GM06990 (cell line): Measurements from ENCODE around the gene KHDRBS2.

Source experiments
- DNase-seq: peaks from one replicate; pipeline ENCODE4 v3.0.0-alpha.2; 2011; ENCODE audit not compliant: insufficient read length; ENCODE audit errors: extremely low read depth
- H3K27me3 ChIP-seq: replicated peaks from 2 replicates; pipeline ENCODE4 v1.6.0; 2011; ENCODE audit warnings: low read length; ENCODE audit not compliant: control insufficient read depth, insufficient read depth
- H3K36me3 ChIP-seq: 2 replicates; pipeline ENCODE4 v1.5.1; 2011; ENCODE audit warnings: low read length; ENCODE audit not compliant: control insufficient read depth, insufficient read depth
- H3K4me3 ChIP-seq: replicated peaks from 2 replicates; pipeline ENCODE4 v1.5.1; 2011; ENCODE audit warnings: low read depth, mild to moderate bottlenecking, control low read depth, low read length
- TF ChIP-seq, protein P1 (sequence below): IDR thresholded peaks from 2 replicates; pipeline ENCODE4 v1.5.1; 2011; ENCODE audit warnings: low read length, control low read depth, mild to moderate bottlenecking, inconsistent platforms; ENCODE audit not compliant: insufficient read depth, poor library complexity, severe bottlenecking

KHDRBS2 gene

GRCh38 chr6:61649845-61650244 lies 636.2 kb downstream of the KHDRBS2 start:
- no peaks in the 10 kb centered on the region for H3K36me3 ChIP-seq
- no peak for DNase-seq
- TF ChIP-seq, protein P1, sequence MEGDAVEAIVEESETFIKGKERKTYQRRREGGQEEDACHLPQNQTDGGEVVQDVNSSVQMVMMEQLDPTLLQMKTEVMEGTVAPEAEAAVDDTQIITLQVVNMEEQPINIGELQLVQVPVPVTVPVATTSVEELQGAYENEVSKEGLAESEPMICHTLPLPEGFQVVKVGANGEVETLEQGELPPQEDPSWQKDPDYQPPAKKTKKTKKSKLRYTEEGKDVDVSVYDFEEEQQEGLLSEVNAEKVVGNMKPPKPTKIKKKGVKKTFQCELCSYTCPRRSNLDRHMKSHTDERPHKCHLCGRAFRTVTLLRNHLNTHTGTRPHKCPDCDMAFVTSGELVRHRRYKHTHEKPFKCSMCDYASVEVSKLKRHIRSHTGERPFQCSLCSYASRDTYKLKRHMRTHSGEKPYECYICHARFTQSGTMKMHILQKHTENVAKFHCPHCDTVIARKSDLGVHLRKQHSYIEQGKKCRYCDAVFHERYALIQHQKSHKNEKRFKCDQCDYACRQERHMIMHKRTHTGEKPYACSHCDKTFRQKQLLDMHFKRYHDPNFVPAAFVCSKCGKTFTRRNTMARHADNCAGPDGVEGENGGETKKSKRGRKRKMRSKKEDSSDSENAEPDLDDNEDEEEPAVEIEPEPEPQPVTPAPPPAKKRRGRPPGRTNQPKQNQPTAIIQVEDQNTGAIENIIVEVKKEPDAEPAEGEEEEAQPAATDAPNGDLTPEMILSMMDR, result no peak
- no peaks in the 10 kb centered on the region for H3K27me3 ChIP-seq
- H3K4me3 ChIP-seq, result no peak overlapping the region

GRCh38 chr6:61640463-61640862 lies 645.6 kb downstream of the KHDRBS2 start:
- DNase-seq, result no peak
- TF ChIP-seq, protein P1, result no peak
- no peak overlapping the region for H3K4me3 ChIP-seq
- H3K36me3 ChIP-seq, result no peaks in the 10 kb centered on the region
- no peaks in the 10 kb centered on the region for H3K27me3 ChIP-seq
